ENCODE data around the gene NAMPT. TPM values are rescaled to one million over a fixed set of nuclear protein-coding genes. Genes with fewer than 3 reads are reported as not detected.
A peak's percentile ranks its signal among the peaks of the same experiment; 100 is the strongest.

The NAMPT gene
- total and polyA plus RNA-seq, 9 of the 15 experiments (the other 6 are each of a cell fraction or from before 2014, with no cell fraction given) = 41.1 to 160 (median 106) TPM

GRCh38 chr7:106252568-106252967 lies 32.2 kb downstream of the NAMPT start:
- Histone ChIP-seq H3K9ac (ENCODE audit: insufficient read depth in 1 of 2, low read depth in 2 of 2, low read length in 2 of 2) (no peak overlapping the region), H3K79me2 (ENCODE audit: control insufficient read depth, insufficient read depth, low read length) (no peaks in the 10 kb centered on the region), H3K9me3 (replicated peaks; ENCODE audit: control insufficient read depth, insufficient read depth, low read depth, low read length) (0 out of 2 replicates have a peak, but pooled peaks cover 3% of the 10 kb centered on the region), H3K9me1 (ENCODE audit: control insufficient read depth, insufficient read depth, low read length) (no peaks in the 10 kb centered on the region), H4K20me1 (replicated peaks; ENCODE audit: control insufficient read depth, insufficient read depth, low read length) (no peaks in the 10 kb centered on the region), H3K27ac (ENCODE audit: extremely low read depth, low read depth, low read length) (no peak overlapping the region), H3K27me3 (ENCODE audit: control insufficient read depth in 2 of 2, insufficient read depth in 2 of 2, low read length in 2 of 2) (no peaks in the 10 kb centered on the region), H3K4me1 (replicated peaks in 1 of 2; ENCODE audit: control insufficient read depth in 2 of 2, insufficient read depth in 2 of 2, low read length in 2 of 2) (no peaks in the 10 kb centered on the region), H3K4me2 (ENCODE audit: insufficient read depth, low read length) (no peak overlapping the region), H2AFZ (ENCODE audit: low read depth, low read length) (no peak overlapping the region), H3K36me3 (ENCODE audit: control insufficient read depth, insufficient read depth, low read length) (peaks cover 88% of the 10 kb centered on the region), H3K4me3 (no peak overlapping the region)
- intact Hi-C loops (cut with micrococcal nuclease) (no loop called here), in situ Hi-C loops (cut with MboI) (no loop called here)
- ATAC-seq (no peak), FAIRE-seq (no peak), DNase-seq (ENCODE audit: extremely low read depth in 1 of 4, low spot score in 3 of 4) (no peak)
- TF ChIP-seq CEBPG (CRISPR knock-in tag; IDR thresholded peaks at IDR 0.05) (no peak), CEBPG (tag; conservative IDR thresholded peaks at IDR 0.05 in 1 of 2, IDR thresholded peaks at IDR 0.05 in 1 of 2) (peak; percentile 52 to 63; a peak in 3 of 4 replicates), CEBPB (tag; IDR thresholded peaks at IDR 0.05) (peak; percentile 21; the same call in 1 of the 2 replicates), ZNF592 (IDR thresholded peaks at IDR 0.05) (no peak), CHD7 (IDR thresholded peaks at IDR 0.05; ENCODE audit: low read depth, low read length) (no peak)
- CTCF ChIA-PET (ENCODE audit: low intra/inter-chr PET ratio) = no interaction called here
- no TSS peak for BruUV-seq (replicated peaks)
- 100% methylated on average over 3 of the region's 3 CpGs for WGBS (ENCODE audit: insufficient coverage, low coverage, missing lambda C conversion rate)
- POLR2A ChIA-PET = no interaction called here

Measured in K562 (cell line).